ENCODE data around the gene ACTR8.

ACTR8 gene

DNA sequence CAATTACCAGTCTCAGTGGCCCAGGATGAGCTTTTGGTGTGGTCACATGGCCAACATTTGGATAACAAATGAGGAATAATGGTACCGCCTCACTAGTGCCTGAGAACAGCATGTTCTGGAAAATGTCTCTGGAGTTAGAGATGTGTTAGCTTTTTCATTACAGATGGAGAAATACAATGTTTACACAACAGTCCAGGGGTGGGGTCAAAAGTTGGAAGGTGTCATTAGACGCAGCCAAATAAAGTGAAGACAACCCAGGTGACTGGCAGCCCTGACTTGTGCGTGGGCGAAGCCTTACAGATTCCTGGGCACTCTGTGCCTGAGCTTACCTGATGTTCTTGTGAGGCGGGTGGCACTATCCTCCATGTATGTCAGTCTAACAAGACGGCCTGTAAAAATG, 22.8 kb downstream of the ACTR8 start:
- no peak overlapping the region for H3K4me3 Mint-ChIP-seq
- H3K4me1 Mint-ChIP-seq: peaks cover 25% of the 10 kb centered on the region
- DNase-seq: no peak
- peaks cover 50% of the 10 kb centered on the region for H3K36me3 Mint-ChIP-seq (ENCODE audit: low read depth)
- H3K27me3 Mint-ChIP-seq (ENCODE audit: low read depth, poor library complexity): peaks cover 8% of the 10 kb centered on the region
- H3K9me3 Mint-ChIP-seq: no peaks in the 10 kb centered on the region
- TF ChIP-seq, protein P1, sequence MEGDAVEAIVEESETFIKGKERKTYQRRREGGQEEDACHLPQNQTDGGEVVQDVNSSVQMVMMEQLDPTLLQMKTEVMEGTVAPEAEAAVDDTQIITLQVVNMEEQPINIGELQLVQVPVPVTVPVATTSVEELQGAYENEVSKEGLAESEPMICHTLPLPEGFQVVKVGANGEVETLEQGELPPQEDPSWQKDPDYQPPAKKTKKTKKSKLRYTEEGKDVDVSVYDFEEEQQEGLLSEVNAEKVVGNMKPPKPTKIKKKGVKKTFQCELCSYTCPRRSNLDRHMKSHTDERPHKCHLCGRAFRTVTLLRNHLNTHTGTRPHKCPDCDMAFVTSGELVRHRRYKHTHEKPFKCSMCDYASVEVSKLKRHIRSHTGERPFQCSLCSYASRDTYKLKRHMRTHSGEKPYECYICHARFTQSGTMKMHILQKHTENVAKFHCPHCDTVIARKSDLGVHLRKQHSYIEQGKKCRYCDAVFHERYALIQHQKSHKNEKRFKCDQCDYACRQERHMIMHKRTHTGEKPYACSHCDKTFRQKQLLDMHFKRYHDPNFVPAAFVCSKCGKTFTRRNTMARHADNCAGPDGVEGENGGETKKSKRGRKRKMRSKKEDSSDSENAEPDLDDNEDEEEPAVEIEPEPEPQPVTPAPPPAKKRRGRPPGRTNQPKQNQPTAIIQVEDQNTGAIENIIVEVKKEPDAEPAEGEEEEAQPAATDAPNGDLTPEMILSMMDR (IDR thresholded peaks at IDR 0.05): no peak
- no peak overlapping the region for H3K27ac Mint-ChIP-seq

DNA sequence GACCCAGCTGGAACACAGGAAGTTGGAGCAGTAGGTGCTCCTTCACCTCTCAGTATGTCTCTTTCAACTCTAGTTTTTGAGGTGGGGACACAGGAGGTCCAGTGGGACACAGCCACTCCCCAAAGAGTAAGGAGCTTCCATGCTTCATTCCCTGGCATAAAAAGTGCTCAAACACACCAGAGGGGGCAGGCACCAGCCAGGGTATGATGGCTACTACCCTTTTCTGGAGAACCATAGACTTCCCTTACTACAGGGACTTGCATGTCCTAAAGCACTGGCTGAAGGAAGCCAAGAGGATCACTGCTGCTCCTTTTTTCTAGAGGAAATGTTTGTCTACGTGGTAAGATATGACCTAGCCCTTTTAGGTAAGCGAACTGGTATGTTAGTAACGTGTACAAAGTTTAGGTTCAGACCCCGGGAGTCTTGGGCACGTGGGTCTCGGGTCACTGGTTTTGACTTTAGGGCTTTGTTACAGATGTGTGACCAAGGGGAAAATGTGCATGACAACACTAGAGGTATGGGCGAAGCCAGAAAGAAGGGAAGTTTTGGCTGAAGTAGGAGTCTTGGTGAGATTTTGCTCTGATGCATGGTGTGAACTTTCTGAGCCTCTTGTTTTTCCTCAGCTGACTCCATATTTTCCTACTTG, 23.7 kb downstream of the ACTR8 start:
- TF ChIP-seq, protein P1 (IDR thresholded peaks at IDR 0.05): no peak
- peak overlapping the region; percentile 98 for H3K27ac Mint-ChIP-seq
- no peak overlapping the region for H3K4me3 Mint-ChIP-seq
- peaks cover 25% of the 10 kb centered on the region for H3K4me1 Mint-ChIP-seq
- no peak for DNase-seq
- H3K27me3 Mint-ChIP-seq (ENCODE audit: low read depth, poor library complexity): peaks cover 8% of the 10 kb centered on the region
- H3K36me3 Mint-ChIP-seq (ENCODE audit: low read depth): peaks cover 44% of the 10 kb centered on the region
- H3K9me3 Mint-ChIP-seq: no peaks in the 10 kb centered on the region

DNA sequence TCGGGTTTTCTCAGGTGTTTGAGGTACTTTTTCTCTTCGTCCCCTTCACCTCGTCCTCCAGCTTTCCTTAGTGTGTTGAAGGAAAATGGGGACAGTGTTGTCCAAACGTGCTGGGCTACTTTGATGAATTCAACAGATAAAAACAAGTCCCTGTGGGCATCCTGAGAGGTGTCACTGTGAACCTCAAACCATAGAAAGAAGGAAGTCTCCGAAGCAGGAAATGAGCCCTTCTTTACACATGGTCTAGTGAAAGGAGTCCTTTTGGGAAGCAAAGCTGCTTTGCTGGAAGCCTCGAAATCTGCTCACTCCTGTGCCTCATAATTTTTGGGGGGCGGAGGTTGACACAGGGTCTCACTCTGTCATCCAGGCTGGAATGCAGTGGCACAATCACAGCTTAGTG, 25.0 kb downstream of the ACTR8 start:
- peaks cover 8% of the 10 kb centered on the region for H3K27me3 Mint-ChIP-seq (ENCODE audit: low read depth, poor library complexity)
- DNase-seq: no peak
- peaks cover 20% of the 10 kb centered on the region for H3K4me1 Mint-ChIP-seq
- TF ChIP-seq, protein P1 (IDR thresholded peaks at IDR 0.05): no peak
- H3K36me3 Mint-ChIP-seq (ENCODE audit: low read depth): peaks cover 32% of the 10 kb centered on the region
- no peak overlapping the region for H3K4me3 Mint-ChIP-seq
- no peak overlapping the region for H3K27ac Mint-ChIP-seq
- no peaks in the 10 kb centered on the region for H3K9me3 Mint-ChIP-seq

DNA sequence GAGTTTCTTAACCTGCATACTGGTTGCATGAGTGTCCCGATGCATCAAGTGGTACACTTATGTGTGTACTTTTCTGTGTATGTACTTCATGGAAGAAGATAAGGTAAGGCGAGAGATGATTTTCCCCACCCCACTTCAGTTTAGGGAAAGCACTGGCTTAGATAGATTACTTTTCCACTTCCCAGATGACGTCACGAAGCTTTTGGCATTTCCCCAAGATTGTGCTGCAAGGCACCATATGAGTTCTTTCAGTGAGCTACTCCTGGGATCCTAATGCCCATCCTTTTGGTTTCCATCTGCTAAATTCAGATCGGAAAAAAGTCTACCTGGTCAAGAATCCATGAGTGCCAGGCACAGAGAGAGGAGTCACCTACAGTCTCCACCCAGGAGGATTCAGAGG, 31.1 kb downstream of the ACTR8 start:
- no peak overlapping the region for H3K4me3 Mint-ChIP-seq
- DNase-seq: no peak
- H3K27ac Mint-ChIP-seq: no peak overlapping the region
- H3K27me3 Mint-ChIP-seq (ENCODE audit: low read depth, poor library complexity): peaks cover 29% of the 10 kb centered on the region
- peaks cover 6% of the 10 kb centered on the region for H3K4me1 Mint-ChIP-seq
- TF ChIP-seq, protein P1 (IDR thresholded peaks at IDR 0.05): no peak
- H3K9me3 Mint-ChIP-seq: no peaks in the 10 kb centered on the region
- H3K36me3 Mint-ChIP-seq (ENCODE audit: low read depth): no peaks in the 10 kb centered on the region

DNA sequence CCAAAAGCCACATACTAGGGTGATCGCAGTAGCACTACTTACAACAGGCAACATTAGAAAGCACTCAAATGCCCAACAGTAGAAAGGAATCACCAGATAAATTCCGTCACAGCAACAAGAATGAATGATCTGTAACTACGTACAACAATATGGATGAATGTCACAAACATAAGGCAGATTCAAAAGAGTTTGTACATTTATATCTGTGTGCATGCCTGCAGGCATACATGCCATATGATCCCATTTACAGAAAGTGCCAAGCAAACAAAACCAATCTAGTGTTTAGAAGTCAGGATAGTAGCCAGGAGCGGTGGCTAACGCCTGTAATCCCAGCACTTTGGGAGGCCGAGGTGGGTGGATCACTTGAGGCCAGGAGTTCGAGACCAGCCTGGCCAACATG, 32.0 kb downstream of the ACTR8 start:
- TF ChIP-seq, protein P1 (IDR thresholded peaks at IDR 0.05): no peak
- Mint-ChIP-seq H3K27ac (no peak overlapping the region), H3K4me1 (peaks cover 4% of the 10 kb centered on the region), H3K9me3 (no peaks in the 10 kb centered on the region), H3K4me3 (no peak overlapping the region), H3K36me3 (ENCODE audit: low read depth) (no peaks in the 10 kb centered on the region), H3K27me3 (ENCODE audit: low read depth, poor library complexity) (peaks cover 37% of the 10 kb centered on the region)
- DNase-seq: no peak

DNA sequence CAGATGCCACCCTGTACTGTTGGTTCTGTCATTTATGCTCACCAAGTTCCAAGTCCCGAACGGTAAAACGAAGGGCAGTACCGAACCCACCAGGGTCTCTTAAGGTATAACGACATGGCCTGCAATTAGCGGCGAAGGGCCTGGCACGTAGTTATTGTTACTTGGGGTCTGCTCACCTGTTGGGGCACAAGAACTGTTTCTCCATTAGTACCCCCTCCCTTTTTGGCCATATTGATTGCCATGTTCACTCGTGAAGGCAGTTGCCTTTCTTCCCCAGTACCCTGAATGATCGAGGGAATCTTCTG, 35.1 kb downstream of the ACTR8 start:
- Mint-ChIP-seq H3K9me3 (no peaks in the 10 kb centered on the region), H3K4me1 (peaks cover 24% of the 10 kb centered on the region), H3K4me3 (peak overlapping the region; percentile 75), H3K36me3 (ENCODE audit: low read depth) (no peaks in the 10 kb centered on the region), H3K27me3 (ENCODE audit: low read depth, poor library complexity) (peaks cover 50% of the 10 kb centered on the region), H3K27ac (no peak overlapping the region)
- TF ChIP-seq, protein P1 (IDR thresholded peaks at IDR 0.05): no peak
- DNase-seq: no peak

Measured in nephron progenitor cell (in vitro differentiated cells).